ENCODE results near the gene NKTR. TPM values are rescaled to one million over a fixed set of nuclear protein-coding genes. Genes with fewer than 3 reads are reported as not detected.

The NKTR gene
- total RNA-seq, 1 donor from 2014 or later: 80.9 TPM

DNA sequence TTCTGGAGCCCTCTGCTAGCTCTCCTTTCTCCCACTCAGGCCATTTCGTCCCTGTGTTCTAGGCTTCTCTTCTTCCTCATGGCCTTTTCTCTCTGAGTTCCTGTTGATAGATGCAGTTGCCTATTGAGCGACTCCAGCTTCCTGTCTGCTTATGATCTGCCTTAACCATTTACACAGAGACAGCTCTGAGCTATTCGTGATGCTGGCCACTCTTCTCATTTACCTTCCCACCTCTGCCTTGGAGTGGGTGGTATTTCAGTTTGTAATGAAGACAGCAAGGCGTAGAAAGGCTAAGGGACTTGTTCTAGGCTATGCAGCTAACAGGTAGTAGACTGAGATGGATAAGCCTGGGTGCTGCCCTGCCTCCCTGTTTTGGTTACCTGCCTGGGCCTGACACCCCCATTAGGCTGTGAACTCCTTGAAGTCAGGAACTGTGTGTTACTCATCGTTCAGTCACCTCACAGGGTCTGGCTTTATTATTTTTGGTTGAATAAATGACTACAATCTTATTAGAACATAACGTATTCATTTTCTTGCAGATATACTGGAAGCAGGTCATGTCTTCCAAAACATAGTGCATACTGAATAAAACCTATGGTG is 40.4 kb downstream of the NKTR start:
- intact Hi-C loops (cut with micrococcal nuclease): loop anchor here (5.0 kb wide), 1 partner anchor 106 kb away; no protein-coding TSS in a partner anchor
- H3K9me3 Mint-ChIP-seq: no peaks in the 10 kb centered on the region
- peak overlapping the region; percentile 76 for H3K4me3 Mint-ChIP-seq
- peaks cover 13% of the 10 kb centered on the region for H3K4me1 Mint-ChIP-seq
- DNase-seq: peak; percentile 55
- peaks cover 38% of the 10 kb centered on the region for H3K36me3 Mint-ChIP-seq (ENCODE audit: low read depth)
- peak overlapping the region; percentile 67 for H3K27ac Mint-ChIP-seq
- no peaks in the 10 kb centered on the region for H3K27me3 Mint-ChIP-seq

DNA sequence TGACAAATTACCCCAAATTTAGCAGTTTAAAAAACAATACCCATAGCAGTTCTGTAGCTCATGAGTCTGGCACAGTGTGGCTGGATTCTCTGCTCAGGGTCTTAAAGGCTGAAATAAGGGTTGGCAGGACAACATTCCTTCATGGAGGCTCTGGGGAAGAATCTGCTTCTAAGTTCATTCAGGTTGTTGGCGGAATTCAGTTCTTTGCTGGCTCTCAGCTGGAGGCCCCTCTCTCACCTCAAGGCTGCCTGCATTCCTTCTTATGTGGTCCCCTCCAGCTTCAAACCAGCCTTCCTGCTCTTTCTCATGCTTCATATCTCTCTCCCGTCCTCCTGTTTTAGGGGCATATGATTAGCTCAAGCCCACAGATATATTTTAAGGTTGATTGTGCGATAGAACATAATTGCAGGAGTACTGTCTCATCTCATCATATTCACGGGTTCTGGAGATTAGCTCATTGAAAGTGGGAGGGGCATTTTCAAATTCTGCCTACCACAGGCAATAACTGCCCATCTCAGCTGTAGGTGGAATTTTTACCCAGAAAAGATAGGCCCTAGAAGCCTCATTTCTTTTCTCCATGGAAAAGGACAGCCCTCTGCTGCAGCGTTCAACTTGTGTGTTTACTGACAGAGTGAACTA is 47.5 kb downstream of the NKTR start:
- H3K36me3 Mint-ChIP-seq (ENCODE audit: low read depth): peaks cover 41% of the 10 kb centered on the region

GRCh38 chr3:42649006-42649405 is 48.5 kb downstream of the NKTR start:
- Mint-ChIP-seq H3K9me3 (no peaks in the 10 kb centered on the region), H3K27ac (no peak overlapping the region)
- intact Hi-C loops (cut with micrococcal nuclease): no loop called here

More for the DNA sequence above, 47.5 kb downstream of the NKTR start:
- DNase-seq: peak; percentile 46
- Mint-ChIP-seq H3K27me3 (no peaks in the 10 kb centered on the region), H3K4me3 (no peak overlapping the region), H3K4me1 (peaks cover 19% of the 10 kb centered on the region), H3K9me3 (no peaks in the 10 kb centered on the region), H3K27ac (peak overlapping the region; percentile 55)
- intact Hi-C loops (cut with micrococcal nuclease): no loop called here

DNA sequence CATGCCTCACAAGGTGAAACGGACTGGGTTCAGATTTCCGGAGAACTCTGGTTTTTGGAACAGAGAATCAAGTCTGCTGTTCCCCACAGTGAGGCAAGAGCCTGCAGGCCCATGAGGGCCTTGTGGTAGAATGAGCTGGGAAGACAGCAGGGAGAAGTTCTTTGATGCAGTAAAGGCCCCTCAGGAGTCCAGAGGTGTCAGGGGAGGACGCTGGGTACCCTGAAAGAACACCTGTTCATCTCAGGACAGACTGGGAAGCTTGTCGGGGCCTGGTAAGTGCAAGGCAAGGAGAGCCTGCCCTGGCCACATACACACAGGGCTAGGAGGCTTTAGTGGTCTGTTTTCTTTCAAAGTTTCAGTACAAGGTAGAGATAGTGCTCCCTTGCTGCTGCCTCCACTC is 49.3 kb downstream of the NKTR start:
- no peak overlapping the region for H3K27ac Mint-ChIP-seq
- no peak for DNase-seq

More at GRCh38 chr3:42649006-42649405, 48.5 kb downstream of the NKTR start:
- peaks cover 31% of the 10 kb centered on the region for H3K36me3 Mint-ChIP-seq (ENCODE audit: low read depth)
- peaks cover 2% of the 10 kb centered on the region for H3K27me3 Mint-ChIP-seq
- no peak overlapping the region for H3K4me3 Mint-ChIP-seq
- H3K4me1 Mint-ChIP-seq: peaks cover 26% of the 10 kb centered on the region
- DNase-seq: no peak

DNA sequence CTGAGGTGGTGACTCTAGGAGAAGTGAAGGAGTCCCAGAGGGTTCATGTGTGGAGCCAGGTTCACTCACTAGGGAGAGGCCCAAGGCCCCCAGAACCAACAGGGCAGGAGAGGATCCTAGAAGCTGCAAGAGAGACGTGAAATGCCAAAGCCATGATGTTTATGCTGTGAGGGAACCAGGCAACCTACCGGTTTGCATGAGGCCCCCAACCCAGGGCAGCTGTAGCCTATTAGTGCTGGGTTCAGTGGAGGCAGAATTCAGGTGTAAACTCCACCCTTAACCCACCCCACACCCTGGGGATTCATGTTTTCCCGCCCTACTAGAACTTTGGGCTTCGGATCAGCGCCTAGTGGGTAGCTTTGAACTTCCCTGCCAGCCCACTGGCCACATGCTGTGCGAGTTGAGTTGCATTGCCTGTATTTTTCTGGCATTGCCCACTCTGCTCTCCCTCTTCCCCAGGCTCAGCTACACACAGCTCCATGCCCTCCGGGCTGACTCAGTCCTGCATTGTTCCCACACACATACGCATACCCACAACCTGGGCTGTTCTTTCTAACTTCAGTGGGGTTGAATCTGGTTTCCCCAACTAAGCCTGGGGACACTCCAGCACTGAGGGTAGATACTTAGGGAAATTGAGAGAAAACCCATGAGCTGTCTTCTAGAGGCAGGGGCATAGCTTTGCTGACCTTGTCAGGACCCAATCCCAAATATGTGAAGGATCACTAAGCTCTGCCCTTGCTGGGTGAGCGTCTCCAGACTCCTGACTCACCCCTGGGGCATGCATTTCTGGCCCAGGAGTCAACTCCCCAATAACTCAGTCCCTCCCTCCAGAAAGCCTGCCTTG is 51.0 kb downstream of the NKTR start:
- Mint-ChIP-seq H3K4me3 (peak overlapping the region; percentile 22), H3K27ac (peak overlapping the region; percentile 16), H3K4me1 (peaks cover 26% of the 10 kb centered on the region), H3K36me3 (ENCODE audit: low read depth) (peaks cover 20% of the 10 kb centered on the region), H3K27me3 (peaks cover 5% of the 10 kb centered on the region), H3K9me3 (no peaks in the 10 kb centered on the region)
- intact Hi-C loops (cut with micrococcal nuclease): loop anchor here (2.0 kb wide), 1 partner anchor 13 kb away; no protein-coding TSS in a partner anchor
- DNase-seq: no peak

More for the DNA sequence above, 49.3 kb downstream of the NKTR start:
- intact Hi-C loops (cut with micrococcal nuclease): no loop called here
- H3K27me3 Mint-ChIP-seq: peaks cover 2% of the 10 kb centered on the region
- H3K4me1 Mint-ChIP-seq: peaks cover 24% of the 10 kb centered on the region
- no peak overlapping the region for H3K4me3 Mint-ChIP-seq
- no peaks in the 10 kb centered on the region for H3K9me3 Mint-ChIP-seq
- H3K36me3 Mint-ChIP-seq (ENCODE audit: low read depth): peaks cover 26% of the 10 kb centered on the region

DNA sequence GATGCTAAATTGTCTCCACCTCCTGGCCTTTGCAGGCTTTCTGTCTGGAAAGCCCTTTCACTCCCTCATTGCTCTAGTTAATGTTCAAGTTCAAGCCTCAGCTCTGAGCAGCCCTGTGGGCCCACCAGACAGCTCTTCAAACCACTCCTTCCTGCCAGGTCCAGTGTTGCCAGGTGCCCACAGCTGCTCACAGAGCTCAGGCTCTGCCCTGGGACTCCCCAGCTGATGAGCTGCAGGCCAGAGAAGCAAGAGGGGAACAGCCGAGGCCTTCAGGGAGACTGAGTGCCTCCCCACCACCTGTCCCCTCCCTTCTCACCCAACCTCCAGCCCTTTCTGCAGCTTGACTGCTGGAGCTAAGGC is 51.7 kb downstream of the NKTR start:
- Mint-ChIP-seq H3K27ac (peak overlapping the region; percentile 16), H3K36me3 (ENCODE audit: low read depth) (peaks cover 14% of the 10 kb centered on the region), H3K9me3 (no peaks in the 10 kb centered on the region), H3K4me3 (peak overlapping the region; percentile 22), H3K4me1 (peaks cover 20% of the 10 kb centered on the region), H3K27me3 (peaks cover 5% of the 10 kb centered on the region)
- intact Hi-C loops (cut with micrococcal nuclease): loop anchor here (2.0 kb wide), 1 partner anchor 13 kb away; no protein-coding TSS in a partner anchor
- no peak for DNase-seq

GRCh38 chr3:42652611-42653302 is 52.3 kb downstream of the NKTR start:
- Mint-ChIP-seq H3K4me3 (peak overlapping the region; percentile 87), H3K9me3 (no peaks in the 10 kb centered on the region), H3K36me3 (ENCODE audit: low read depth) (peaks cover 12% of the 10 kb centered on the region), H3K4me1 (peaks cover 19% of the 10 kb centered on the region), H3K27ac (peak overlapping the region; percentile 38), H3K27me3 (peaks cover 5% of the 10 kb centered on the region)
- intact Hi-C loops (cut with micrococcal nuclease): loop anchor here (2.0 kb wide), 1 partner anchor 14 kb away; no protein-coding TSS in a partner anchor
- DNase-seq: no peak

GRCh38 chr3:42653303-42653559 is 52.7 kb downstream of the NKTR start:
- intact Hi-C loops (cut with micrococcal nuclease): loop anchor here (2.0 kb wide), 1 partner anchor 14 kb away; no protein-coding TSS in a partner anchor
- Mint-ChIP-seq H3K27me3 (peaks cover 5% of the 10 kb centered on the region), H3K9me3 (no peaks in the 10 kb centered on the region), H3K4me3 (peak overlapping the region; percentile 87), H3K27ac (peak overlapping the region; percentile 38), H3K4me1 (peaks cover 19% of the 10 kb centered on the region), H3K36me3 (ENCODE audit: low read depth) (peaks cover 8% of the 10 kb centered on the region)
- DNase-seq: no peak

- peak within 1 kb of the TSS; percentile 87 for H3K4me3 Mint-ChIP-seq
- DNase-seq: peak; percentile 71
- H3K27me3 Mint-ChIP-seq: peaks cover 5% of the 10 kb centered on the region
- intact Hi-C loops (cut with micrococcal nuclease): loop anchor here (2.0 kb wide), 1 partner anchor 15 kb away; no protein-coding TSS in a partner anchor
- H3K36me3 Mint-ChIP-seq (ENCODE audit: low read depth): peaks cover 6% of the 10 kb centered on the region
- H3K9me3 Mint-ChIP-seq: no peaks in the 10 kb centered on the region
- peaks cover 19% of the 10 kb centered on the region for H3K4me1 Mint-ChIP-seq
- H3K27ac Mint-ChIP-seq: peak within 1 kb of the TSS; percentile 81
These were observed 53.3 kb downstream of the NKTR start, which contains the start of gene ZBTB47 for GRCh38 chr3:42653560-42654330. ZBTB47 (plus strand) TSS chr3:42653697; CDS start chr3:42658356, 4,659 bp downstream.

GRCh38 chr3:42654331-42655201 is 54.1 kb downstream of the NKTR start:
- H3K36me3 Mint-ChIP-seq (ENCODE audit: low read depth): no peaks in the 10 kb centered on the region
- peak overlapping the region; percentile 21 for H3K4me3 Mint-ChIP-seq
- no peaks in the 10 kb centered on the region for H3K9me3 Mint-ChIP-seq
- intact Hi-C loops (cut with micrococcal nuclease): no loop called here
- DNase-seq: peak; percentile 73
- H3K4me1 Mint-ChIP-seq: peaks cover 19% of the 10 kb centered on the region
- H3K27me3 Mint-ChIP-seq: peaks cover 5% of the 10 kb centered on the region
- no peak overlapping the region for H3K27ac Mint-ChIP-seq

- H3K36me3 Mint-ChIP-seq (ENCODE audit: low read depth): no peaks in the 10 kb centered on the region
- no peaks in the 10 kb centered on the region for H3K9me3 Mint-ChIP-seq
- H3K4me3 Mint-ChIP-seq: peak overlapping the region; percentile 21
- H3K4me1 Mint-ChIP-seq: peaks cover 19% of the 10 kb centered on the region
- intact Hi-C loops (cut with micrococcal nuclease): no loop called here
- H3K27ac Mint-ChIP-seq: no peak overlapping the region
- peaks cover 5% of the 10 kb centered on the region for H3K27me3 Mint-ChIP-seq
- DNase-seq: no peak
These were observed 54.9 kb downstream of the NKTR start for GRCh38 chr3:42655331-42655888.
